Activated CD4-positive, alpha-beta T cell treated with anti-CD3 and anti-CD28 coated beads, Interleukin-2, amount 50 U/mL, for 24 hours (primary cell): Measurements from ENCODE around the gene CDHR4.
"Not testable (repeated sequence)": the region's sequence is repeated elsewhere in the genome, so short reads cannot be mapped to it uniquely, and the experiment has no call there.

Source experiments
- DNase-seq, 2 donors: peaks; one replicate each; pipeline ENCODE4 v3.0.0-alpha.2; 2020; ENCODE audit warnings: low read depth in 1 of 2, low spot score in 1 of 2

The CDHR4 gene, protein sequence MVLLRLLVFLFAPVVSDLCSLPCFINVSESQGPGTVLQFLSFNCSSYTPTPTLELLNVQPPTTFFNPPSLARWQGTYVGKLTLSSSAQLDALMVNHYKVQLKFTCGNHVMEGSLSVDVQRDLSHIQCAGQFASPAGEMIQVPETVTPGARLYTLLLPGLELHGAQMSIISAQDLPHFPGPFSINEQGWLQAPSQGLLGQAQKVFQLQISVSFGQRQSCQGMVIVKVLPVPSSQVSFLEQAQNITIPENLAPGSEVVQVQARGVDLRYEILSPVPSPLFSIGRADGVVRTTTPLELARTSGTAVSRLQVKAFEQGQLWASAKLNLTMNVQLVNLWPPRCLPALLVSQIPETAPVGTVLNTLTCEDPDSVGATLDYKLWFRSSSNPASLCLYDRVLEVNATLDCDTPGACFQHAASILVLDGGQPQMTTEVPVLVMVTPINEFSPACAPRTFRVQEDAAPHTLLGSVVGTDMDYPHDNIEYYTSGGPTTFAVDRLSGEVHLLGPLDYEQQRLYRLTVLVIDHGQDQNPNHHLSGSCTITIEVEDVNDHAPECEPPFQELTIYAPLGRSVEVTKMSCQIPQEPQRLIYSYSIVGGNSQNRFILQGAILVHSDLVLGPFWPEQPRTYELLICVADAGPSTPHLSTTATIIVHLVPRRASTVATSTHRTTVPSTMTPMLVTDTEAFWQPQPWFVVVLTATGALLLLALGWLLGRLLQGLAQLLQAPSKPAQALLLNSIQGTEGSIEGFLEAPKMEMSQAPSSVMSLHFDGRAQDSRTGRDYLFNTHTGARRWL

GRCh38 chr3:49799761-49800160 is at the start of gene CDHR4:
TSS of gene CDHR4 (minus strand) at chr3:49799873. CDS start at chr3:49799812, 61 bp downstream.
- no peak for DNase-seq

DNA sequence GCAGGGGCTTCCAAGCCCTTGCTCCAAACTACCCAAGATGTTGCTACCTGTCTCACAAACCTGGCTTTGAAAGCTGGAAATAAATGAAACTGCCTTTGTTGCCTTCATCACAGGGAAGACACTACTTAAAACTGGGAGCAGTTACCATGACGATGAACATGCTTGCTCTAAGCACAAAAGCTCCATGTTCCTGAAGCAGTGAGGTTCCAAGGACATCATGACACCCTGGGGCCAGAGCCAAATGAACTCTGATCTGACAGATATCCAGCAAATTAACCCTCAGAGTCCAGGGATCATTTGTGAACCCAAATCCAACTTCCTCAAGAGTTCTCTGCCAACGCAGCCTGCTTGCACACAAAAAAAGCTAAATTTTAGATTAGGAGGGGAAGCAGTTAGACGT is 46.0 kb upstream of the CDHR4 start:
- no peak for DNase-seq

DNA sequence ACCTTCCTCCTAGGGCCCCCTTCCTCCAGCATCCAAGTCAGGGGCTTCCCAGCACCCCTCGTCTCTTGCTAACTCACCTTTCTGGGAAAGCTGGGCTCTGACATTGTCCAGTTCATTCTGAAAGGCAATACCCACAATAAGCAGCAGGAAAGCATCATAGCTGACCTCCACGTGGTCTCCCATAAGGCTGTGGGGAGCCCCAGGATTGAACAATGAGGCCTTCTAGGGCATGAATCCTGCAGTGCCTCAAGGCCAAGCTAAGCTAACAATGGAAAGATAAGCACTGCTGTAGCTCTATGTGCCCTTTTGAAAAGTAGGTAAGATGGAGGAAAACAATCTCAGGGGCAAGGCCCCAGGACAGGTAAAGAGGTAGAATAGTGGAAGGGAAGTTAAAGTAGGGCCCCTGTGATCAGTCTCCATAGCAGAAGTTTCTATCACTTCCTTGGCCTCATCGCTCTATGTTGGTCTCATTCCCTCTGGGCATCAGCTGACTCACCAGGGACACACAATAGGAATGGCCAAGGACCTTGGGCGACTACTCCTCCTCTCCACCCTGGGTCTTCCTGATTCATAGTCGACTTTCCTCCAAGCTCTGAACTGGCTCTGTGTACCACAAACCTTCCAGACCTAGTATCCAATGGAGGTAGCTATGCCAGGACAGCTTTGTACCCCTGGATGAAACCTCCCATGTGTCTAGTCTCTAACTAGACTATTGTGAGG is 45.0 kb upstream of the CDHR4 start:
- DNase-seq, result no peak

- DNase-seq, result no peak
These were observed 43.3 kb upstream of the CDHR4 start for GRCh38 chr3:49842843-49843517.

DNA sequence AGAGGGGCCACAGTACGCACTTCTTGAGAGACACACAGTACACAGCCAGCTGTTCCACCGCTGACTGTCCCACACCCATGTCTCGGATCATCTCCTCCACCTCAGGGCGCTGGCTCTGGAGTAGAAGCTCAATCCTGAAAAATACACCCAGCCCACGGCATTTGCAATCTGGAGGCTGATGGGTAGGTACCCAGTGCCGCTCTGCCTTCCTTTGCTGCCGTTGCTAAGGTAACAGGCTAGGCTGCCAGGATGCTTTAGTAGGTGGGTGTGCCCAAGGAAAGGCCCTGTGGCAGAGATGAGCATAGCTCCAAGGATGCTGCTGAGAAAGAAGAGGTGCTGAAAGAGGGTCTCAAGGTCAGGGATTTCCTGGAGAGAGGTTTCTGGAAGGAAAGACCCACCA is 42.1 kb upstream of the CDHR4 start:
- no peak for DNase-seq

DNA sequence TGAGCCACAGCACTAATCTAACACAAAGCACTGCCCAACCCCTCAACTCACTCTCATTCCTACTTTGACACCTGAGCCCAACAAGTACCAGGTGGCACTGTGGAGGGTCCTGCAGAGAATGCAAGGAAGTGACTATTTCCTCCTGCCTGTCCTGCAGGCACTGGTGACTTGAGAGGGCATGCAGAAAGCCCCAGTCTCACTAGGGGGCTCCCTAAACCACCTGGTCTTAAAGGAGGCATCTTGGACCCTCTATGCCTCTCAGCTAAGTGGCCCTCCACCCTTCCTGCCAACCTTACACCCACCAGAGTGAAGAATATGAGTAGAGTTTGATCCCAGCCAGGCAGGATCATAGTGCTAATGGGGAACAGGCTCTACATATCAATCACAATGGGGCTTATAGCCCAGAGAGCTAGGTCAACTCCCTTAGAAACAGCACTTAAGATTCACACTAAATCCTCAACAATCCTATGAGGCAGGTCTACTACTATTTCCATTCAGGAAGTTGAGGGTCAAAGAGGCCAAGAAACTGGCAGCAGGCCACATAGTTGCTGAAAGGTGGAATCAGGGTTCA is 41.5 kb upstream of the CDHR4 start:
- DNase-seq, result no peak

GRCh38 chr3:49840388-49840787 is 40.7 kb upstream of the CDHR4 start:
- no peak for DNase-seq

- peak; percentile 46 to 73 for DNase-seq
These were observed 39.6 kb upstream of the CDHR4 start for GRCh38 chr3:49839193-49839809.

GRCh38 chr3:49831341-49831740 is 31.7 kb upstream of the CDHR4 start:
- DNase-seq, result no peak

GRCh38 chr3:49826016-49826415 is 26.3 kb upstream of the CDHR4 start:
- no peak for DNase-seq

GRCh38 chr3:49823131-49823530 is 23.5 kb upstream of the CDHR4 start:
- DNase-seq, result not testable (repeated sequence)

GRCh38 chr3:49813497-49814174 is 14.0 kb upstream of the CDHR4 start, which contains the start of gene UBA7:
TSS of gene UBA7 (minus strand) at chr3:49813953. CDS start at chr3:49813787, 166 bp downstream.
- no peak for DNase-seq

- DNase-seq, result no peak
These were observed 13.3 kb upstream of the CDHR4 start for GRCh38 chr3:49812916-49813496.

DNA sequence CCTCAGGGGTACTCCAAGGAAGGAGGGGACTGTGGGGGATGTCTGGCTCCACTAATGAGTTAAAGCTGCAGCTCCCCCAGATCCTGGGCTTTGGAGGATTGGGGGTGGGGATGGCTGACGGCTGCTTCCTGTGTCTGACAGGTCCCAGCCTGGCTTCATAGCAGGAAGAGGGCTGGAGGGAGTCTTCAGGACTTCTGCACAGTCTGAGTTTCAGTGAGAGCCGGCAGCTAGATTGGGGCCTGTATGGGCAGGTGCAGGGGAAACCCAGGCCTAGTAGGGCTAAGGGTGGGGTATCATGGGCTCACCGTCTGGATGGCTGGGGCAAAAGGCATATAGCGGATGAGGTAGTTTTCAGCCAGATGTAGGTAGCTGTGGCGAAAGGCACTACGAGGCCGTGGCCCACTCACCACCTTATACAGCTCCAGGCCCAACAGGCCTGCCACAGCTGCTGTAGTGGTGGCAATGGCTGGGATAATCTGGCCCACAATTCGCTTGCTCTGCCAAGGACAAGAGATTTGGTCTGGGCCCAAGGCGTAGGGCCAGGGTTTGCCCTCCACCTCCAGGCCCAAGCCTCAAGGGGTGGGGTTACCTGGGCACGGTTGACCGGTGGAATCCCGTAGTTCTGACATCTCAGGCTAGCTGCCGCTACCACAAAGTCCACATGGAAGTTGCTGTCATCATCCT is 7.9 kb upstream of the CDHR4 start:
- no peak for DNase-seq

GRCh38 chr3:49806850-49807249 is 7.2 kb upstream of the CDHR4 start:
- DNase-seq, result no peak

DNA sequence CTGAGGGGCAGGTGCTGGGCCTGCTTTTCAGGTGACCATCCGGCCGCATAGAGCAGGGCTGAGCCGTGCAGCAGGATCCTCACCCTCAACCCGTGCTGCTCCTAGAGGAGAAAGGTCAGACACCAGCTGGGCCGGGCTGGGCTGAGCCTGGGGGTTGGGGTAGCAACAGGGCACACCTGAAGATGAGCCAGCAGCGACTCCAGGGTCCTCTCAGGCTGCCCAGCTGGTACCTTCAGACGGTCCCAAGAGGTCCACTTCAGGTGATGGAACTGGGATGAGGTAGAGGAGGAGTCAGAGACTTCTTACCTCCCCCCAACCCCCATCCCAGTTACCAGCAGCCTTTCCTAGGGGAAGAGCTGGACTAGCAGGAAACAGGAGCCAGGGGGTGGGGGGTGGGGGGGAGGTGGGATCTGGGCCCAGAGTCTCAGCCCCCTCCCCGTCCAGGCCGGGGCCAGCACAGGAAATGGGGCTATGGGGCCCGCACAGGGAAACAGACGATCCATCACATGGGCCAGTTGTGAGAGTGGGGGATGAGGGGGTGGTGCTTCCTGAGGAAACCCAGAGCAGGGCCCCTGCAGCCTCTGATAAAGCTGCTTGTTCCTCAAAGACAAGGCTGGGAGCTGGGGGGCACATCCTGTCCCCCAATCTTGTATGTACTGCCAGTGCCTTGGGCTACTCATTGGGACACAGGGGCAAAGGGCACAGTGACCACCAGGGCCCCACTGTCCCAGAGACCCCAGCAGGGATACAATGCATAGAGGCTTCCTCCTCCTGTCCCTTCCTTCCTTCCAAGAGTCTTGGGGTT is 6.4 kb upstream of the CDHR4 start:
- no peak for DNase-seq

DNA sequence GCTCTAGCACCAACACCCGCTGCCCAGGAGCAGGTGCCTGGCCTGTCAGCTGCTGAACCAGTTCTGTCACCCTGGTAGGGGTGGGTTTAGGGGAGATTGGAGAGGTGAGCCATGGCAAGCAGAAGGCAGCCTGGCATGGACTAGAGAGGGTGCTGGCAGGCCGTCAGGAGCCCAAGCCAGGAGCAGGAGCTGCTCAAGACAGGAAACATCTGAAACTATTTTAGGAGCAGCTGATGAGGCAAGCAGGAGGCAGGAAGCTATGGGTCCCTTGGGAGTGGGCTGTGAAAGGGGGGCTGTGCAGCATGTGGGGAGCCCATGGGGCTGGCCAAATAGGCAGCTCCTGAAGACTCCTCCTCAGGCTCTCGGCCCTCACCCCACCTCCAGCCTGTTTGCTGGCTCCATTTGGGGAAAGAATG is 5.7 kb upstream of the CDHR4 start:
- no peak for DNase-seq
